Transverse colon (tissue), 4 donors: Measurements from ENCODE around the gene NBEAL2. TPM values are rescaled to one million over a fixed set of nuclear protein-coding genes. Genes with fewer than 3 reads are reported as not detected.
A peak's percentile ranks its signal among the peaks of the same experiment; 100 is the strongest.

Experiments
- DNase-seq: peaks from one replicate; pipeline ENCODE4 v3.0.0-alpha.2; 2019
- H3K27ac ChIP-seq, 4 donors: fragments of 200-600 bp; sonication (generic); 2 replicates each; pipeline ENCODE4 v1.5.1; 2016 to 2018; ENCODE audit warnings: inconsistent platforms in 4 of 4
- H3K27me3 ChIP-seq: fragments of 200-600 bp; sonication (generic); 2 replicates; pipeline ENCODE4 v1.5.1; 2017; ENCODE audit warnings: inconsistent platforms
- H3K36me3 ChIP-seq, 4 donors: fragments of 200-600 bp; sonication (generic); 2 replicates each; pipeline ENCODE4 v1.5.1; 2017 to 2019; ENCODE audit warnings: inconsistent platforms in 4 of 4
- H3K4me1 ChIP-seq, 4 donors: fragments of 200-600 bp; sonication (generic); 2 replicates each; pipeline ENCODE4 v1.5.1; 2017 to 2020; ENCODE audit warnings: inconsistent platforms in 4 of 4
- H3K4me3 ChIP-seq, 4 donors: fragments of 200-600 bp; sonication (generic); 1 replicate in 1 of 4; 2 replicates in 3 of 4; pipeline versions ENCODE4 v1.5.1 to v1.6.1; 2017 to 2019; ENCODE audit warnings: inconsistent platforms in 4 of 4
- H3K9me3 ChIP-seq, 2 donors: fragments of 200-600 bp; sonication (generic); 2 replicates each; pipeline ENCODE4 v1.5.1; 2017 to 2019; ENCODE audit warnings: inconsistent platforms in 2 of 2
- CTCF ChIP-seq, 5 experiments: fragments of 200-600 bp in 3 of 5; fragments of 450-650 bp in 2 of 5; sonication (generic) in 3 of 5; IDR thresholded peaks; 1 replicate in 2 of 5; 2 replicates in 3 of 5; pipeline ENCODE4 v1.5.1; 2016 to 2017; ENCODE audit warnings: antibody characterized with exemption in 5 of 5, inconsistent platforms in 3 of 5, mild to moderate bottlenecking in 2 of 5, moderate library complexity in 1 of 5
- EP300 ChIP-seq: sonication (generic); formaldehyde crosslinking; IDR thresholded peaks from one replicate; pipeline ENCODE4 v1.6.1; 2017; ENCODE audit warnings: antibody characterized with exemption, low read depth
- POLR2A ChIP-seq: fragments of 450-650 bp; IDR thresholded peaks from one replicate; pipeline ENCODE4 v1.6.1; 2016; ENCODE audit warnings: antibody characterized with exemption, mild to moderate bottlenecking, moderate library complexity
- POLR2AphosphoS5 ChIP-seq, 3 donors: sonication (generic); formaldehyde crosslinking; IDR thresholded peaks; one replicate each; pipeline ENCODE4 v1.6.1; 2016; ENCODE audit warnings: antibody characterized with exemption in 3 of 3
- WGBS, 2 donors: methylation state at CpG; one replicate each; pipeline ENCODE4 v1.1.5; 2018; ENCODE audit warnings: low coverage in 1 of 2; 5-methylcytosine and 5-hydroxymethylcytosine counted together
- in situ Hi-C, 4 donors: fragments of 200-750 bp; cut with MboI; loops; one replicate each; pipeline versions ENCODE4 v1.15.0 to v1.15.1; 2017; ENCODE audit warnings: low sequenced_read_pairs in 3 of 4, low pct_ligation_motif_present in 1 of 4, low pct_unique_long_range_greater_than_20kb in 1 of 4
- intact Hi-C: fragments of 100-400 bp; cut with DNase I; formaldehyde crosslinking; loops from one replicate; pipeline ENCODE4 v1.15.1; 2023; ENCODE audit warnings: low total_unique reads
- total RNA-seq, 4 donors: library from RNA; depleted of rRNA; stranded (reverse); fragments of >200 nt; gene quantifications; one replicate each; pipeline ENCODE4 v1.1.0, GENCODE V29; 2016

The NBEAL2 gene
- total RNA-seq, 4 donors from 2014 or later: 81.1 to 163 (median 122) TPM

DNA sequence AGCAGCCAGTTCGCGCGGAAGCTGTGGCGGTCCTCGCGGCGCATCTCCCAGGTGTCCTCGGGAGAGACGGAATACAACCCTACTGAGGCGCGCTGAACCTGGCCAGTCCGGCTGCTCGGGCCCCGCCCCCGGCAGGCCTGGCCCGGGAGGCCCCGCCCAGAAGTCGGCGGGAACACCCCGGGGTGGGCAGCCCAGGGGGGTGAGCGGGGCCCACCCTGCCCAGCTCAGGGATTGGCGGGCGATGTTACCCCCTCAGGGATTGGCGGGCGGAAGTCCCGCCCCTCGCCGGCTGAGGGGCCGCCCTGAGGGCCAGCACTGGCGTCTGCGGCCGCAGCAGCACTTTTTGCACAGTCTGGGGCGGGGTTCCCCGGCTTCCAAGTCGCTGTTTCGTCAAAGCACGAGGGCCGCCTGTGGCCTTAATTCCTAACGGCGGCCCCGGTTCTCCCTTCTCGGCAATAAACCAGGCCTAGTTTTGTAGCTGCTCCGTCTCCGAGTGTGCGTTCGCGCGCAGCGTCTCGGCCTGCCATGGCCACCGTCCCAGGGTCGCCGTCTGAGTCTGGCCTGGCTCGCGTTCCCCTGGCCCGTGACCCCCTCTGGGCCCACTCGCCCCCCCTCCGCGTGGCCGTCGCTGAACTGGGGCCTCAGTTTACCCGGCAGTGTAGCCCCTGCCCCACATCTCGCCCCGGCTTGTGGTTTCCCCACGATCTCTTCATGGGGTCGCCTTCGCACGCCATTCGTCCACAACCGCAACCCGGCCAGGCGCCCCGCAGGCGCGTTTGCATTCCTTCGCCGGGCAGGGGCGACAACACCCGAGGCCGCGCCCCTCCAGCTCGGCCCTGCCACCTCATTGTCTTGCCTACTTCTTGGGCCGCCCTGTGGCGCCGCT, 30.0 kb downstream of the NBEAL2 start:
- peak overlapping the region; percentile 80 to 86 (median 83) for H3K27ac ChIP-seq
- 51% methylated on average over 73 of the region's 85 CpGs; no CpG with 5 or more reads in 1 of the 2 donors for WGBS, 2 donors
- no peak for TF ChIP-seq CTCF (IDR thresholded peaks at IDR 0.05)
- peak; percentile 59 for TF ChIP-seq POLR2A
- peak; percentile 57 to 76 (median 73) for TF ChIP-seq POLR2AphosphoS5 (IDR thresholded peaks at IDR 0.05)
- TF ChIP-seq EP300: no peak
- H3K4me1 ChIP-seq: peaks cover 0 to 10% (median 3%) of the 10 kb centered on the region in 4 donors
- H3K27me3 ChIP-seq: no peaks in the 10 kb centered on the region
- in situ Hi-C loops: loop anchor here in 3 of 4 donors (25.0 kb wide), 2 partner anchors 153 to 297 kb away; partner anchors contain the start of genes PRSS50 (in 2 of the 3), TMIE (in 2 of the 3) and SETD2 (in 1 of the 3)
- DNase-seq: peak; percentile 85
- peak overlapping the region; percentile 5 to 52 (median 44) for H3K4me3 ChIP-seq
- no peaks in the 10 kb centered on the region for H3K9me3 ChIP-seq
- intact Hi-C loops: loop anchor here (10.0 kb wide), 1 partner anchor 155 kb away; the partner anchor contains the start of gene SETD2
- no peaks in the 10 kb centered on the region for H3K36me3 ChIP-seq

DNA sequence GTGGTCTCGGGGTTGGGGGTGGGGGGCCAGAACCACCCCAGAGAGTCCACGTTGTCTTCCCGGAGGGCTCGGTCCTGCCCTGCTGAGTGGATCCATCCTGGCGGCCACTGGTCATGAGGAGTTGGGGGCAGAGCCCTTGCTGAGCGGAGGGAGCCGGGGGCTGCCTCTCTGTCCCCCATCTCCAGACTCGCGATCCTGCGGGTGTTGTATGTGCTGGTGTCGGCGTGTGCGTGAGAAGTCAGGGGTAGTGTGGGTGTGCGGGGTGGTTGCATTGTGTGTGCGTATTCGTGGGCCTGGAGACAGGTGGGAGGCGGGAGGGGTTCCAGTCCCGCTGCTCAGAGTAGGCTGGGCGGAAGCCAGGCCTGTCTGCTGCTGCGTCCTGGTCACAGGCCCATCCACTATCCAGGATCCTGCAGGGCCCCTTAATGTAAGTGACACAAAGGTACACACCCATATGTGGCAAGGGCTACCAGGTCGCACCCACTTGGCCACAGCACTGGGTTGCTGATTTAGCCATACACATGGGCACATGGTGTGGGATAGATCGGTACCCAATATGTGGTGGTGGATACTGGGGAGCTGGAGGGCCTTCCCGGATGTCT, 30.7 kb downstream of the NBEAL2 start:
- WGBS, 2 donors: 84% methylated on average over 23 of the region's 23 CpGs; no CpG with 5 or more reads in 1 of the 2 donors
- Histone ChIP-seq H3K4me1 (peaks cover 0 to 10% (median 3%) of the 10 kb centered on the region in 4 donors), H3K27ac (peak overlapping the region; percentile 80 to 86 (median 83)), H3K9me3 (no peaks in the 10 kb centered on the region), H3K4me3 (peak overlapping the region; percentile 5 to 52 (median 44)), H3K36me3 (no peaks in the 10 kb centered on the region), H3K27me3 (no peaks in the 10 kb centered on the region)
- intact Hi-C loops (no loop called here), in situ Hi-C loops (loop anchor here in 3 of 4 donors (25.0 kb wide), 2 partner anchors 152 to 298 kb away; partner anchors contain the start of genes PRSS50 (in 2 of the 3), TMIE (in 2 of the 3) and SETD2 (in 1 of the 3))
- DNase-seq: peak; percentile 7
- TF ChIP-seq CTCF (IDR thresholded peaks at IDR 0.05) (no peak), POLR2A (no peak), POLR2AphosphoS5 (IDR thresholded peaks at IDR 0.05) (no peak), EP300 (no peak)

DNA sequence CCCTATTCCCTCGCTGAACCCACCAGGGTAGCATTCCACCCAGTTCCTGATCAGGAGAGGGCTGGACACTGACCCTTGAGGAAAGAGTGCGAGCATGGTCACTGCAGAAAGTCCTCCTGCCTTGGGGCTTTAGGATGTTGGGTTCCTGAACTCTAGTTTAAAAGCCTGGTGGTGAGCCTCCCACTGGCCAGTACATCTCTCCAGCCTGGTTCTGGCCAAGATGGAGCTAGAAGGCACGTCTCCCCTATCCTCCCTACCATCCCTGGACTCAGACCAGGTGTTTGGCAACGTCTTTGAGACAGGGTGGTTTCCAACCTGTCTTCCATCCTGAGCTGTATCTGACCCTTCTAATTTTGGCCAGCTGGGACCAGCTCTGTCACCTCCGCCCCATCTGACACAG, 31.4 kb downstream of the NBEAL2 start:
- TF ChIP-seq POLR2AphosphoS5 (IDR thresholded peaks at IDR 0.05) (no peak), POLR2A (no peak), EP300 (no peak), CTCF (IDR thresholded peaks at IDR 0.05) (no peak)
- no peaks in the 10 kb centered on the region for H3K9me3 ChIP-seq
- intact Hi-C loops: no loop called here
- H3K36me3 ChIP-seq: no peaks in the 10 kb centered on the region
- in situ Hi-C loops: loop anchor here in 3 of 4 donors (25.0 kb wide), 2 partner anchors 151 to 299 kb away; partner anchors contain the start of genes PRSS50 (in 2 of the 3), TMIE (in 2 of the 3) and SETD2 (in 1 of the 3)
- peaks cover 0 to 10% (median 3%) of the 10 kb centered on the region in 4 donors for H3K4me1 ChIP-seq
- no peak overlapping the region for H3K27ac ChIP-seq
- H3K4me3 ChIP-seq: no peak overlapping the region
- H3K27me3 ChIP-seq: no peaks in the 10 kb centered on the region
- 81 to 100% methylated on average over 1 to 5 of the region's 5 CpGs for WGBS, 2 donors
- no peak for DNase-seq

GRCh38 chr3:47011371-47011770, 31.9 kb downstream of the NBEAL2 start:
- no peaks in the 10 kb centered on the region for H3K9me3 ChIP-seq
- peaks cover 0 to 10% (median 3%) of the 10 kb centered on the region in 4 donors for H3K4me1 ChIP-seq
- intact Hi-C loops (no loop called here), in situ Hi-C loops (loop anchor here in 3 of 4 donors (25.0 kb wide), 2 partner anchors 151 to 299 kb away; partner anchors contain the start of genes PRSS50 (in 2 of the 3), TMIE (in 2 of the 3) and SETD2 (in 1 of the 3))
- no peak overlapping the region for H3K27ac ChIP-seq
- WGBS, 2 donors: 77 to 100% methylated on average over 1 to 6 of the region's 6 CpGs
- no peaks in the 10 kb centered on the region for H3K27me3 ChIP-seq
- TF ChIP-seq POLR2AphosphoS5 (IDR thresholded peaks at IDR 0.05) (no peak), CTCF (IDR thresholded peaks at IDR 0.05) (no peak), EP300 (no peak), POLR2A (no peak)
- peaks cover 0 to 2% (median 0%) of the 10 kb centered on the region in 4 donors for H3K36me3 ChIP-seq
- DNase-seq: no peak
- no peak overlapping the region for H3K4me3 ChIP-seq
